Measurements from ENCODE around the gene MAN2A2.
A peak's percentile ranks its signal among the peaks of the same experiment; 100 is the strongest.
"Not testable (repeated sequence)": the region's sequence is repeated elsewhere in the genome, so short reads cannot be mapped to it uniquely, and the experiment has no call there.

MAN2A2 gene

DNA sequence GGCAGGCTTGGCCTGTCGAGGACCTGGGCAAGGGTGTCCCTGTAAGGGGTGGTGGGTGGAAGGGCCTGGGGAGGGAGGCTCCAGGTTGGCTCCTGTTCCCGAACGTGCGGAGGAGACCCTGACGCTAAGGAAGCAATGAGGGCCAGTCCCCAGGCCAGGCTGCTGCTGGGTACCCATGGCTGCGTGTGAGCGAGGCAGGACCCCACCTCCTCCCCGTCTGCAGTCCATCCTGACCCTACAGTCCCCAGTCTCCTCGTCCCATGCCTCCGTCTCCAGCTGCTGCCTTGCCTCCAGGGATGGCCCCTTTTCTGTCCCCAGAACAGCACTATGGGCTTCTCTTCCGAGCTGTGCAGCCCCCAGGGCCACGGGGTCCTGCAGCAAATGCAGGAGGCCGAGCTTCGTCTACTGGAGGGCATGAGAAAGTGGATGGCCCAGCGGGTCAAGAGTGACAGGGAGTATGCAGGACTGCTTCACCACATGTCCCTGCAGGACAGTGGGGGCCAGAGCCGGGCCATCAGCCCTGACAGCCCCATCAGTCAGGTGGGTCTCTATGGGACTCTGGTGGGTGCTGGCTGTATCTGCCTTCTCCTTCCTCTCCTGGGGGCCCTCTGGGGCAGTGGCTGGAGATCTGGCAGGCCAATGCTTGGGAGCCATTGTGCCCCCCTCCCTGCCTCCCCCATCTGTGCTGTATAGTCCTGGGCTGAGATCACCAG lies 18.2 kb upstream of the MAN2A2 start:
- DNase-seq = no peak

DNA sequence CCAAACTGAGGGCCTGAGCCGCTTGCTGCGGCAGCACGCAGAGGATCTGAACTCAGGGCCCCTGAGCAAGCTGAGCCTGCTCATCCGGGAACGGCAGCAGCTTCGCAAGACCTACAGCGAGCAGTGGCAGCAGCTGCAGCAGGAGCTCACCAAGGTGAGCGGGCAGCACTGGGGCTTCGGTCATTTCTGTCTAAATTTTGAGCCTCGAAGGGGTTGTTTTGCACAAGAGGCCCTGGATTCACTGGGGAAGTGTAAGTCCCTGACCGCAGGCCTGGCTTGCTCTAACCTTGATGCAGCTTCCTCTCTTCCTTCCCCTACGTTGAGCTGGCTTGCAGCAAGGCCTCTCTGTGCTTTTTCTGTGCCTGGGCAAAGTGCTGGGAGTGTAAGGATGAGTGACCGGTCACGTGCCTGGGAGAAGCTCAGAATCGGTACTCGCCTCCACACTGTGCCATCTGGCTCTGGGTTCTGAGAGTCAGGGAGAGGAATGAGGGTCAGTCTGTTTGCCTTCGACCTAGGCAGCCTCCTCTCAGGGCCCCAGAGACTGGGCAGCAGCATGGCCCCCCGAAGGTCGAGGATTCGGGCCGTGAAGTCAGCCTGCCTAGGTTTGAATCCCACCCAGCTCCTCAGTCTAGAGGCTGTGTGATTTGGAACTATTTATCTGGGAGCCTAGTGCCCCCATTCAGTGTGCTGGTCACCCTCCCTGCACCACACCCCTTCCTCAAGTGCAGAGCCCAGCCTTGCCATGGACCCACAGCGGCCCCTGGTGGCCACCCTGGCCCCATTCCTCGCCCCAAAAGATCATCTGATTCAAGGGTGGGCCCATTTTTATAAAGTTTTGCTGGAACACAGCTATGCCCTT lies 17.4 kb upstream of the MAN2A2 start:
- no peak for DNase-seq

DNA sequence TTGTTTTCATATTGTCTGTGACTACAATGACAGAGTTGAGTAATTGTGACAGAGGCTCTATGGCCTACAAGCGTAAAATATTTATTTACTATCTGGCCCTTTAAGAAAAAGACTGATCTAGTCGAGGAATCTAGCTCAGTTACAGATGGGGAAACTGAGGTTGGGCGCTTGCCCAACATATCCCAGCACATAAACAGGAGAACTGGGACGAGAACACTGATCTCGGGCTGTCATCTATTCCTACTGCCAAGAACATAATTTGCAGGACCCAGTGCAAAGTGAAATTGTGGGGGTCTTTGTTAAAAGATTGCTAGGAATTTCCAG lies 16.8 kb upstream of the MAN2A2 start:
- no peak for DNase-seq

DNA sequence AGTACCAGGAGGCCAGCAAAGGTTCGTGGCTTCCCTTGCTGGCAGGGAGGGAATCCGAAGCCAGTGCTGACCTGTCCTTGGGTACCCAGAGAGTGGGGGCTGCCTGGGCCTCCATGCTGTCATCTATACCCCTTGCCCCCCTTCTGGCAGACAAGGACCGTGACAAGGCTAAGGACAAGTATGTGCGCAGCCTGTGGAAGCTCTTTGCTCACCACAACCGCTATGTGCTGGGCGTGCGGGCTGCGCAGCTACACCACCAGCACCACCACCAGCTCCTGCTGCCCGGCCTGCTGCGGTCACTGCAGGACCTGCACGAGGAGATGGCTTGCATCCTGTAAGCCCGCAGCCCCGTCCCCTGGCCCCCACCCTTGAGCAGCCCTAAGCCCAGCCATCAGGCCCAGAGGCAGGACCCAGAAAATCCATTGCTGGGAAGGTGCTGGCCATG lies 16.0 kb upstream of the MAN2A2 start:
- DNase-seq = no peak

DNA sequence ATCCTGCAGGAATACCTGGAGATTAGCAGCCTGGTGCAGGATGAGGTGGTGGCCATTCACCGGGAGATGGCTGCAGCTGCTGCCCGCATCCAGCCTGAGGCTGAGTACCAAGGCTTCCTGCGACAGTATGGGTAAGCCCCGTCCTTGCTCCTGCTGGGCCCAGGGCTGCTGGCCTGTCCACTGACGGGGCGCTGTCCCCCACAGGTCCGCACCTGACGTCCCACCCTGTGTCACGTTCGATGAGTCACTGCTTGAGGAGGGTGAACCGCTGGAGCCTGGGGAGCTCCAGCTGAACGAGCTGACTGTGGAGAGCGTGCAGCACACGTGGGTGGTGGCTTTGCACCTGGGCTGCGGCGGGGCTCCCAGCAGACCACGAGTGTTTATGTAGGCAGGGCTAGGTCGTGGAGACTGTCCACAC lies 13.8 kb upstream of the MAN2A2 start:
- DNase-seq = no peak

DNA sequence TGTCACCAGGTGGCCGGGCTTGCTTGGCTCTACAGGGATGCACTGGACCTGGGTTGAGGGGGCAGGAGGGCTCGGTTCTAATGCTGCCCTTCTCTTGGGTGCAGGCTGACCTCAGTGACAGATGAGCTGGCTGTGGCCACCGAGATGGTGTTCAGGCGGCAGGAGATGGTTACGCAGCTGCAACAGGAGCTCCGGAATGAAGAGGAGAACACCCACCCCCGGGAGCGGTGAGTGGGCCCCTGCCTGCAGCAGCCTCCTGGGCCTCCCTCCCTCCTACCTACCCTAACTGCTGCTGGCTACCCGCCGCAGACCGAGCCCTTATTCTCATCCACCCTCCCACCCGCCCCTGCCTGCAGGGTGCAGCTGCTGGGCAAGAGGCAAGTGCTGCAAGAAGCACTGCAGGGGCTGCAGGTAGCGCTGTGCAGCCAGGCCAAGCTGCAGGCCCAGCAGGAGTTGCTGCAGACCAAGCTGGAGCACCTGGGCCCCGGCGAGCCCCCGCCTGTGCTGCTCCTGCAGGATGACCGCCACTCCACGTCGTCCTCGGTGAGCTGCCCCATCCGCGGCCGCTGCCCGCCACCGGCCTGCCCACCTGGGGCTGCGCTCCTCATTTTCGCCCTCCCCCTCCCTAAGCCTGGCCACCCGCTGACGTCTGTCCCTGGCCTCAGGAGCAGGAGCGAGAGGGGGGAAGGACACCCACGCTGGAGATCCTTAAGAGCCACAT lies 13.2 kb upstream of the MAN2A2 start:
- DNase-seq = no peak

DNA sequence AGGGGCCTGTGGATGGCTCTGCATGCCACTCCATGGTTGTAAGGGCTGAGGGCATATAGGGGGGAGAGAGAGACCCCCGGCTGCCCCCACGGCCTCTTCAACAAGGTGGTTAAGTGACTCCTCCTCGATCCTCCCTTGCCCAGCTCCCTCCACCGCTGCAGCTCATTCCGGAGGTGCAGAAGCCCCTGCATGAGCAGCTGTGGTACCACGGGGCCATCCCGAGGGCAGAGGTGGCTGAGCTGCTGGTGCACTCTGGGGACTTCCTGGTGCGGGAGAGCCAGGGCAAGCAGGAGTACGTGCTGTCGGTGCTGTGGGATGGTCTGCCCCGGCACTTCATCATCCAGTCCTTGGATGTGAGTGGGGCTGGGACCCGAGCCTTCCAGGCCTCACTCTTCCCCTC lies 12.3 kb upstream of the MAN2A2 start:
- no peak for DNase-seq

DNA sequence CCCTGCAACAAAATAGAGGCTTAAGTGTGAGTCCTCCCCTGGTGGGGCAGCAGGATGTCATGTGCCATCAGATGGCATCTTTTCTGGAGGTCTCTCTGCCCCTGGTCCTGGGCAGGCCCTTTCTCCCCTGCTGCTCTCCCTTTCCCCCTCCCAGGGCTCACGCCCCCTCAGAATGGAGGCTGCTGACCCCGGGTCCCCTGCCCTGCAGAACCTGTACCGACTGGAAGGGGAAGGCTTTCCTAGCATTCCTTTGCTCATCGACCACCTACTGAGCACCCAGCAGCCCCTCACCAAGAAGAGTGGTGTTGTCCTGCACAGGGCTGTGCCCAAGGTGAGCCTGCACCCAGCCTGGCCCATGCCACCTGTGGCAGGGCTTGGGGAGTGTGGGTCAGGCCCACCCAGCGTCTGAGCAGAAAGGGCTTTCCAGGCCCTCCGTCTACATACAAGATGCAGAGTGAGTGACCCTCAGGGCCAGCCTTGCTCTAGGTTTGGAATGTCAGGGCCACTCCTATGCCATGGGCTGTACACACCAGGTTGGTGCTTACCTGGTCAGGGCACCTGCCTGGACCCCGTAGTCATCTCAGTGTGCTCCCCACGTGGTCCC lies 11.7 kb upstream of the MAN2A2 start:
- DNase-seq = no peak

DNA sequence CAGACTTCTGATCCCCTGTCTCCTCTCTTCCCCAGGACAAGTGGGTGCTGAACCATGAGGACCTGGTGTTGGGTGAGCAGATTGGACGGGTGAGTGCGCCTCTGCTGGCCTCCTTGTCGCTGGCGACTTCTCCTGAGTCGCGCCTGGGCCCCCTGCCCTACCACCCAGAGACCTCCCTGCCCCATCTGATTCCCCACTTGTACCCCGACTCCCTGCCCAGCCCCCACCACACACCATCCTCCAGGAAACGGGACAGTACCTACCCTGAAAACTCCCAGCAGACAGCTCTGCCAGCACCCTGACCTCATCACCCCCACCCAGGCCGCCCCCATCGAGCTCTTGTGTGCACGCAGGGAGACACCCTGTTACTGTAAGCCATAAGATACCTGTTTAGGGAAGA lies 11.1 kb upstream of the MAN2A2 start:
- no peak for DNase-seq

DNA sequence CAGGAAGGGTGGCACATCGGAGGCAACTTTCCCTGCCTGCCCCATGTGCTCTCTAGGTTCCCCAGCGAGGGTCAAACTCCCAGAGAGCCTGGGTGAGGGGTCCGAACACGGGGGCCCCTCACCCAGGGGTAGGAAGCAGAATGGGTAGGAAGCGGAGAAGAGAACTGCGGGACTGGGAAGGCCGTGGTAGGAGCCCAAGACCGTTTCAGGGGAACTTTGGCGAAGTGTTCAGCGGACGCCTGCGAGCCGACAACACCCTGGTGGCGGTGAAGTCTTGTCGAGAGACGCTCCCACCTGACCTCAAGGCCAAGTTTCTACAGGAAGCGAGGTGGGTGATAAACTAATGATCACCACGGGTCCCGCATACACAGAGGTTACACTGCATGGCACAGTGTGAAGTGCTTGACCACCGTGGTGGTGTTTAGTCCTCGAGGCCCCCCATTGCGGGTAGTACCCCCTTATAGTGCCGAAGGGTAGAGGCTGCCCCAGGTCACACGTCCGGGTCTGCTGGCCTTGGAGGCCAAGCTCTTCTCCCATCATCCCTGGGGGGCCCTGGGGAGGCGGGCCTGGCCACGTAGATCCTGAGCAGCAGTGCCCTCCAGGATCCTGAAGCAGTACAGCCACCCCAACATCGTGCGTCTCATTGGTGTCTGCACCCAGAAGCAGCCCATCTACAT lies 10.5 kb upstream of the MAN2A2 start:
- no peak for DNase-seq

DNA sequence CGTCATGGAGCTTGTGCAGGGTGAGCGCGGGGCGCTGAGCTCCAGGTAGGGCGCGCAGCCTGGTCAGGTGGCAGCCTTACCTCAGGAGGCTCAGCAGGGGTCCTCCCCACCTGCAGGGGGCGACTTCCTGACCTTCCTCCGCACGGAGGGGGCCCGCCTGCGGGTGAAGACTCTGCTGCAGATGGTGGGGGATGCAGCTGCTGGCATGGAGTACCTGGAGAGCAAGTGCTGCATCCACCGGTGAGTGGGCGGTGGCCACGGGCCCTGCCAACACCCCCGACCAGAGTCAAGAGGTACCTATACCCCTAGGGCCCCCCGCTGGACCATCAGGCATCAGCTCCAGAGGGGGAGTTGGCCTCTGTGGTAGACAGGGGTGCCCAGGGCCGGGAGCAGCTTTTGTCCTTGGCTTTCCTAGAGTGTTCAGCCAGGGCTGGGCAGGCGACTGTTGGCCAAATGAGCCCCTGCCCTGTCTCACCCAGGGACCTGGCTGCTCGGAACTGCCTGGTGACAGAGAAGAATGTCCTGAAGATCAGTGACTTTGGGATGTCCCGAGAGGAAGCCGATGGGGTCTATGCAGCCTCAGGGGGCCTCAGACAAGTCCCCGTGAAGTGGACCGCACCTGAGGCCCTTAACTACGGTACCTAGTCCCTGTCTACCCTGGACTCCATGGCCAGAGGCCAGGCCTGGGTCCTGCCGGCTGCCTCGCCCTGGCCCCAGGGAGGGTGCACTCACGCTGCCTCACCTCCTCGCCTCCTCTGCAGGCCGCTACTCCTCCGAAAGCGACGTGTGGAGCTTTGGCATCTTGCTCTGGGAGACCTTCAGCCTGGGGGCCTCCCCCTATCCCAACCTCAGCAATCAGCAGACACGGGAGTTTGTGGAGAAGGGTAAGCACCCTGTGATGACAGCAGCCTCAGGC lies 9.7 kb upstream of the MAN2A2 start:
- DNase-seq = no peak

DNA sequence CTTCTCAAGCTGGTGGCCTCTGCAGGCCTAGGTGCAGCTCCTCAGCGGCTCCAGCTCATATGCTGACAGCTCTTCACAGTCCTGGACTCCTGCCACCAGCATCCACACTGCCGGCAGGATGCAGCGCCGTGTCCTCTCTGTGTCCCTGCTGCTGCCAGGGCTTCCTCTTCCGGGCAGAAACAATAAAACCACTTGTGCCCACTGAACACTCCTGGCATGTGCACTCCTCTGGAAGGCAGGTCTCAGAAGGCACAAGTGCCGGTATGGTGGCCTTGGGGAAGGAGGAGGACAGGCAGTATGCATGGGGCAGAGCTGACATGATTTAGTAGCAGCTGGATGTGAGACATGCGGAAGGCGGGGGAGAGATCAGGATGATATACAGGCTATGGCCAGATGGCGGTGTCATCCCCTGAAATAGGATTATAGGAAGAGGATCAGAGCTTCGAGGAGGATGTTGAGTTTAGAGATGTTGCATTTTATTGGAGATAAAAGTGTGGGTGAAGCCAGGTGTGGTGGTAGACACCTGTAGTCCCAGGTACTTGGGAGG lies 7.5 kb upstream of the MAN2A2 start:
- DNase-seq = no peak

DNA sequence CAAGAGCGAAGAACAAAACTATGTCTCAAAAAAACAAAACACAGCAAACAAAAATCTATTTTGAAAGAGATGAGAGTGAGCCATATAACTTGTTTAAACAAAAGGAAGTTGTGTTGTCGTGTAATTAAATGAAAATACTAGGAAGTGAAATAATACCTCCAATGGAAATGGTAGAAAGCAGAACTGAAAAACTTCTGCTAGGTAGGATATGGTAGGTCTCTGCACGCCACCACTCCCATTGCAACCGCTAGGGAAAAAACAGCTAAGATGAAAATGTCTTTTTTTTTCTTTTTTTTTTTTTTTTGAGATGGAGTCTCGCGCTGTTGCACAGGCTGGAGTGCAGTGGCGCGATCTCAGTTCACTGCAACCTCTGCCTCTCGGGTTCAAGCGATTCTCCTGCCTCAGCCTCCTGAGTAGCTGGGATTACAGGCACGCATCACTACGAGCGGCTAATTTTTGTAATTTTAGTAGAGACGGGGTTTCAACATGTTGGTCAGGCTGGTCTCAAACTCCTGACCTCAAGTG lies 5.9 kb upstream of the MAN2A2 start:
- not testable (repeated sequence) for DNase-seq

DNA sequence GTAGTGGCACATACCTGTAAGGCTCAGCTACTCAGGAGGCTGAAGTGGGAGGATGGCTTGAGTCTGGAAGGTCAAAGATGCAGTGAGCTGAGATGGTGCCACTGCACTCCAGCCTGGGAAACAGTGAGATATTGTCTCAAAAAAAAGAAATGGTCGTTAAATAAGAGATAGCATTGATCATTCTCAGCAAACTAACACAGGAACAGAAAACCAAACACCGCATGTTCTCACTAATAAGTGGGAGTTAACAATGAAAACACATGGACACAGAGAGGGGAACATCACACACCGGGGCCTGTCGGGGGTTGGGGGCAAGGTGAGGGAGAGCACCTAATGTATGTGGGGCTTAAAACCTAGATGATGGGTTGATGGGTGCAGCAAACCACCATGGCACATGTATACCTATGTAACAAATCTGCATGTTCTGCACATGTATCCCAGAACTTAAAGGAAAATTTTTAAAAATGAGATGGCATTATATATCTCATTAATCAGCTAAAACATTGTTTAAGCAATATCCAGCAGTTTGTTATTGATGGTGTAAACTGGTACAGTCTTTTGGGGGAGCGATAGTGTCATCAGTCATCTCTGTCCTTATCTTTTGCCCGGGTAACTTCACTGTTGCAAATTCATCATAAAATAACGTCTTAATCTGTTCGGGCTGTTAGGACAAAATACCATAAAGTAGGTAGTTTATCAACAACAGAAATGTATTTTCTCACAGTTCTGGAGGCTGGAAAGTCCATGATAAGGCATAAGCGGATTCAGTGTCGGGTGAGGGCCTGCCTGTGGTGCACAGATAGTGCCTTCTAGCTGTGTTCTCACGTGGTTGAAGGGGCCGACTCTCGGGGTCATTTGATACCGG lies 1.7 kb upstream of the MAN2A2 start:
- no peak for DNase-seq

DNA sequence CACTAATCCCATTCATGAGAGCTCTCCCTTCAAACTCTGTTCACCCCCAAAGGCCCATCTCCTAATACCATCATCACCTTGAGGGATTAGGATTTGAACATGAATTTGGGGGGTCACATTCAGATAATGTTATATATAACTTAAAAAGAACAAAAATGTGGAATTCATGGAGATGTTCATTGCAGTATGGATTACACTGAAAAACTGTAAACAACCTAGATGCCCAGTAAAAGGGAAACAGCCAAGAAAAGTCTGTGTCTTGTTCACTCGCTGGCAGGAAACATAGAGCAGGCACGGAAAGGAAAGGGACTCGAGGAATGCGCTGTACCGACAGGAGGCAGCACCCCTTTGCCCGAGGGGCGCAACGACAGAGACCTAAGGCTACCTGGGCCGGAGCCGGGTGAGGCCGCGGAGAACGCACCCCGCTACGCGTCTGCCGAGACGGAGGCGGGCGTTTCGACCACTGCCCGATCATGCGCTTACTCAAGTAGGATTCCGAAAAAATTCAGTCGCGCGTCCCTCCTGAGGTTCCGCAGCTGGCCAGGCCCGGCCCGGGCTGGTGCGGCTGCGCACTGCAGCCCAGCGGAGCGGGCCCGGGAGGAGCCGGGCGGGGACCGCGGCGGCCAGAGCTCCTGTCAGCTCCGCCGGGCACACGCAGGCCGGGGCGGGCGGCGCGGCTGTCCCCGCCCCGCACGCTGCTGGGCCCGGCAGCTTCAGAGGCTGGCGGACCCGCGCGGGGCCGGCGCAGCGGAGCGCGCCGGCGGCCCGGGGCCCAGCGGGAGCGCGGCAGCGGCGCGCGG lies 862 bp upstream of the MAN2A2 start:
- peak; percentile 55 for DNase-seq

DNA sequence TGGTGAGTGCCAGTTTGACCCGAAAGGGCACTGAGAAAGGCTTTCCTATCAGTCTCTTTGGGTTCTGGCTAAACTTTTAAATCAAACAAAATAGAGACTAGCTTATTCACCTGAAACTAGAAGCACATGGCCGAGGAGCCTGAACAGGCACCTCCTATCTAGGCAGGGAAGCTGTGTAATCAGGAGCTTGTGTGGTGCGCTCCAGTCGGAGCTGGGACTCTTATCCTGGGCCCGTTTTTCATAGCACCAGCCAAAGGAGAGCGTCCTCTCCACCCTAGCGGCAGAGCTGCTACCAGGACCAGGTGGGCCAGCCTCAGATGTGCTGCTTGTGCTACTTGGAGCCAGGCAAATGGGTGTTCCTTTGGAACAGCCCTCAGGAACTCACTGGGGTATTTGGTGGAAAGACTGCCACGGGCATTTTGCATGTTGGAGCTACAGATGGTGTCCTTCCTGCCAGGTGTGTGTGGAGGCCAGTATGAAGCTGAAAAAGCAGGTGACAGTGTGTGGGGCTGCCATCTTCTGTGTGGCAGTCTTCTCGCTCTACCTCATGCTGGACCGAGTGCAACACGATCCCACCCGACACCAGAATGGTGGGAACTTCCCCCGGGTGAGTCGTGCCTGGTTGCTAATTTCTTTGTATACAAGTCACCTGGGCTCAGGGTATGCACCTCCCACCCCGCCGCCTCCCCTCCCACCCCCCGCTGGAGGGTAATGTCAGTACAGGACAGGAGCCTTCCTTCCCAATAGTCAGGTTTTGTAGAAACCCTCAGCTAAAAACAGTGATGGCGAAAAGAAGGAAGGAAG lies 833 bp downstream of the MAN2A2 start:
- no peak for DNase-seq

DNA sequence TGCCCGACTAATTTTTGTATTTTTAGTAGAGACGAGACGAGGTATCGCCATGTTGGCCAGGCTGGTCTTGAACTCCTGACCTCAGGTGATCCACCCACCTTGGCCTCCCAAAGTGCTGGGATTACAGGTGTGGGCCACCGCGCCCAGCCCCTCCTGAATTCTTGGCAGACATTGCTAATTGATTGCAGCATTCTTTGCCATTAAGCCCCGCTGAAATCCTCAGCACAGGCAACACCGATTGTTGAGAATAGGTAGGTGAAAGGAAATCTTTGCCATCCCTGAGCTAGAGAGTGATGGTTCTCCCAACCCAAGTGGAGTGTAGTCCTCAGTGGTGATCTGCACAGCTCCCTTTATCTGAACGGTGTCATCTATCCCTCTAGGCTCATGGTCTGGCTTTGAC lies 1.6 kb downstream of the MAN2A2 start:
- DNase-seq = no peak
